Mucosa of gallbladder (tissue), 1 donor: ENCODE results near the gene MRRF. TPM values are rescaled to one million over a fixed set of nuclear protein-coding genes. Genes with fewer than 3 reads are reported as not detected.
A peak's percentile ranks its signal among the peaks of the same experiment; 100 is the strongest.

Source experiments
- DNase-seq: peaks from one replicate; pipeline ENCODE4 v3.0.0-alpha.2; 2020; ENCODE audit warnings: low spot score
- total RNA-seq: library from RNA; stranded (reverse); gene quantifications from one replicate; pipeline ENCODE4 v1.2.1, GENCODE V29; 2021
- donor health status: DM: no; HTN: no; CAD: no.

The MRRF gene
- total RNA-seq, 1 donor from 2014 or later, result 26.3 TPM

DNA sequence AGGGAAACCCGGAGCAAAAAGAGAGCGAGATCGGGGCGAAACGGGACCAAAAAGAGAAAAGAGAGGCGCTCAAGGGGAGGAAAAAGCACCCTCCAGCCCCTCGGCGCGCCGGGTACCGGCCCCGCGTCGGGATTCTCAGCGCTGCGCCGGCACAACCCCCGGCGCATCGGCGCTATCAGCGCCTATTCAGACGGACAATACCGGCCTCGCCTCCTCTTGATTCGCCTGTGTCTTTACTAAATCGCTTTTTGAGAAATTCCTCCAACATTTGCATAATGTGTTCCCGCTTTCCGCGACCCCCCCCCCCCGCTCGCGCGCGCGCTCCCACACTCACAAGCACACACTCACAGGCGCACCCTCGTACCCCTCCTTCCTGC is 36.5 kb upstream of the MRRF start:
- no peak for DNase-seq

DNA sequence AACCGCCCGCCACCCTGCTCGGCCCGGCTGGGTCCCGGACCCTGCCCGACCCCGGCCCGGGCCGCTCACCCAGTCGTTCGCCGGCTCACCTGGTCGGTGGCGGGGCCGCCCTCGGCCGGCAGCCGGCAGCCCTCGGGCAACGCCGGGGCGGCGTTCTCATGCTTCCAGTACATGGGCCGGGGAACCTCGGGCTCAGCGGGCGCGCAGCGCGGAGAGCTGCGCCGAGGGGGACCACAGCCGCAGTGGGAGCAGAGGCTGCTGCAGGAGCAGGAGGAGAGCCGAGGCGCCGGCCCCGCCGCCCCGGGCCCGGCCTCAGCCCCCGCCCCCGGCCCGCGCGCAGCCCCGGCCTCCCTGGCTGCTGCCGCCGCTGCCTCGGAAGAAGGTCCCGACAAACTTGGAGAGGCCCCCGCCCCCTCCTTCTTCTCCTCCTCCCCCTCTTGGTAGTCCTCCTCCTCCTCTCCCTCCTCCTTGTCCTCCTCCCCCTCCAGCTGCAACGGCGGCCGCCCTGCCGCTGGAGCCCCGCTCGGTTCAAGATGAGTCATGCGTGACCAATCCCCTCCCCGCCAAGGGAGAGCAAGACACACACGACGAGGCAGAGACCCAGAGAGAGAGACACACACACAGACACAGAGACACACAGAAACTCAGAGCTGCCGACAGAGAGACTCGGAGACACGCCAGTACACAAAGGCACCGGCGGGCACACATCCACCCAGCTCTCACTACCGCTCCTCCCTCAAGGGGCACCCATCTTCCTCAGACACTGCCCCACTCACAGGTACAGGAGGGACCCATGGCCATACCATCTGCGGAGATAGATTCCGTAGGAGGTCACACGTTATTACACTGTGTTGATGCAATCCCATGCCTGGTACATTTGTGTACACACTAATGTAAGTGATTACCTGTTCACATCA is 35.9 kb upstream of the MRRF start, which contains the start of gene LHX6:
Gene LHX6, minus strand, starts transcription at position 390 of the 917 bp plus-strand sequence. Its CDS starts 217 bp downstream, at position 173.
- no peak for DNase-seq

DNA sequence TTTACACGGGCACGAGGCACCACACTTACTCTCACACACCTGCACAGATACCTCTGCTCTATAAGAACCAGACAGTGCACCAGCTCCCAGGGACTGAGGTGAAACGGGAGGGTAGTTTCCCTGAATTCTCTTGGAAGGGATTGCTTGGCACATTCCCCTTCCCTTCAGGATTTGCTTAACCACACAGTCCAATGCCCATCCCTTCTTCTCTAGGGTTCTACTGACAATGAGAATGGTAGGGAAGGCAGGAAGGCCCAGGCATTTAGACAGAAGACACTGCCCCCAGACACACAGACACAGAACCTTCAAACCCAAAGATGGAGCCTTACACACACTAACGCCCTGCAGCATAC is 35.2 kb upstream of the MRRF start:
- no peak for DNase-seq

DNA sequence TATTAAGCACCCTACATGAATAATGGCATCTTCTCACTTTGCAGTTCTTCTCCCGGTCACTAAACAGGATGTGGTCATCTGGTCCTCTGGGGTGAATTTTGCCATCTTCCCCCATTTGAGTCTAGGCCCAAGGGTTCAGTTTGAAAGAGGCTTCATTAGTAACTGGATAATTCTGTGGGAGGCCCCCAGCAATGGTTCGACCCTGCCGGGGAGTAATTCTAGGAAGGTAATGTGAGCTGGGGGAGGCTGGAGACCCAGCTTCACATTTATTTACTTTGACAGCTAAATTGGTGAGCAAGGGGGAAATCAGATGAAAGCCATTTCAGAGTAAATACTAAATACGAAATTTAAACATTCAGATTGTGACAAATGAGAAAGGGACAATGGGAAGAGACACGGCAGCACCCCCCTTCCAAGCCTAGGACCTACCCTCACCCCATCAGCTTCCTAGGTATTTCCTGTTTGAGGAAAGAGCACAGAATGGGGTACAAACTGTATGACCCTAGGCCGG is 31.8 kb upstream of the MRRF start:
- no peak for DNase-seq

DNA sequence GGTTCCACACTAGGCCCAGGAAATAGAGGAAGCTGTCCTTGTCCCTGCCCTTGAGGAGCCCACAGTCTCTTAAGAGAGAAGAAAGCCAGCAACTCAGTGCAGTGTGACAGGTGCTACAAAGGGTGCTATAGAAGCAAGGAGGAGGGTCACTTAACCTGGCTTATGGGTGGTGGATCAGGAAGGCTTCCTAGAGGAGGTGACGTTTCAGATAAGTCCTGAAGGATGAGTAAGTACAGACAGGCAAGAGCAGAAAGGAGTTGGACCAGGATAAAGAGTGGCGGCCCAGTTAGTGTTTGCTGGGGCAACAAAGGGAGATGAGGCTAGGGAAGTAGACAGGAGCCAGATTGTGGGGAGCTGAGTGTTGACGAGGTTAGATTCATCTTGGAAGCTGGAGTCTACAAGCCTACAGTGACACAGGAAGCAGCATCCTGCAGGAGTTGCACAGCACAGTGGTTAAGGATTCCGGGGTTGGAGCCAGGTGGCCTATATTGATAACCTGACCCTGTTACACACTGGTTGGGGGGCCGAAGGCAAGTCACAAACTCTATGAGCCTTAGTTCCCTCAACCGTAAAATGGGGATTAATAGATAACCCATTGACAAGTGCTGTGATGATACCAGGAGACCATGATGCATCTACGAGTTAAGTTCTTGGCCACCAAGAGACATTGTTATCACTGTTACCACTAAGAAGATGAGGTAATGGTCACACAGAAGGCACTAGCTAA is 30.5 kb upstream of the MRRF start:
- DNase-seq, result no peak

DNA sequence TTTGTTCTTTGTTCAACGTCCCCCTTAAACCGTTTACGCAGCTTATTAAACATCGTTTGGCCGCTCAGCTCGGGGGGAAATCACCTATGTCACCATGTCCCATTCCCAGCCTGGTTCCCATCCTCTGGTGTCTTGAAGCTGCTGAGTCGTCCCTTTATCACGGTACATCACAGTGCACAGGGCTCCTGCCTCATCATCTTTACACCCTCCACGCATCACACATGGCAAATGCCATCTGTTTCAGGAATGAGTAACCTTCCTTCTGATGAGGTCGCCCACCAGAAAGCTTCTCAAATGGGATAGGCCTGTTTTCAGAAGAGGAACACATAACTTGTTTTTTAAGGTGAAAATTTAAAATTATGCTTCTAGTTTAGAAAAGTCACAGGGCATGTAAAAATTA is 28.0 kb upstream of the MRRF start:
- no peak for DNase-seq

DNA sequence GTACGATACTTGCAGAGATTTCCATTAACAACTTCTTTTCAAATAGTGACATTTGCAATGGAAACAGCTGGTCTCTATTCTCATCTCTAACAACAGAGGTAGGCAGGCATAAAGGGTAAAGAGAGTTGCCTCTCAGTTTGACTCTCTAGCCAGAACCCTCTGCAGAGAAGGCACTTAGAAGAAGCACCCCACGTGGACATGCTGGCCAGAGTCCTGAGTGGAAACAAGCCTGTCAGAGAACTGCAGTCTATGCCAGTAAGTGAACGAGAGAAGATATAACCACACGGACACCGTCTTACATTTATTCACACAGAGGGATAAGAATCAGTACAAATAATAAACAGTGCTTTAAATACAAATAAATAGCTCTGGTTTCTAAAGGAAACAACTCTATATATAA is 25.0 kb upstream of the MRRF start:
- peak; percentile 30 for DNase-seq

DNA sequence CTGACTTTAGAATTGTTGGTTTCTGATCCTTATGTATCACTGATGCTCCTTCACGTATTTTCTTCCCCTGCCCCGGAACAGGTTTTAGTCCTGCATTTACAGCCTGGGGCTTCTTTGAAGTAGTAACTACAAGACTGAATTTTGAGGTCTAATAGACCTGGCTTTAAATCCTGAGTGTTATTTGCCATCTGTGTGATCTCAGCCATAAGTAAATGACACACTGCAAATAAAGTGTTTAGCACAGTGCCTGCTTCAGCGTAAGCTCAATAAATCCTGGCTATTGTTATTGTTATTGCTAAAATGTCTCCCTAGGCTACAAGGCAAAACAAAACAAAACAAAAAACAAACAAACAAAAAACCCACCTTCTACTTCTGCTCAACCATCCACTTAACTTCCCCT is 20.3 kb upstream of the MRRF start:
- no peak for DNase-seq

DNA sequence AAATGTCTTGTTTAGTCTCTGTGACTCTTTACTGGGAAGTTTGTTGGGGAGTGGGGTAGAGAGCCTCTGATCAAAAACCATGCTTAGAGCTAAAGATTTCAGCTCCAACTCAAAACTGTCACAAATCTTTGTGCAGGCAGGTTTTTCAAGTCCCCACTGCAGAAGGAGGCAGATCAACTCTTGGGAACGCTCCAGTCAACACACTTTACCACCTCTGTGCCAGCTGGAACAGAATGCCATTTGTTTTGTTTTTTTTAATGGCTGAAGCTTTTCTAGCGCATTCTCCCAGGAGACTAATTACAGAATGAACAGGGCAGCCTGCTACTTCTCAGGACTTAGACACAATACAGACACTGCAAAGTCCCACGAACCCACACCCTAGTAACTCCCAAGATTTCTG is 18.0 kb upstream of the MRRF start:
- DNase-seq, result no peak

DNA sequence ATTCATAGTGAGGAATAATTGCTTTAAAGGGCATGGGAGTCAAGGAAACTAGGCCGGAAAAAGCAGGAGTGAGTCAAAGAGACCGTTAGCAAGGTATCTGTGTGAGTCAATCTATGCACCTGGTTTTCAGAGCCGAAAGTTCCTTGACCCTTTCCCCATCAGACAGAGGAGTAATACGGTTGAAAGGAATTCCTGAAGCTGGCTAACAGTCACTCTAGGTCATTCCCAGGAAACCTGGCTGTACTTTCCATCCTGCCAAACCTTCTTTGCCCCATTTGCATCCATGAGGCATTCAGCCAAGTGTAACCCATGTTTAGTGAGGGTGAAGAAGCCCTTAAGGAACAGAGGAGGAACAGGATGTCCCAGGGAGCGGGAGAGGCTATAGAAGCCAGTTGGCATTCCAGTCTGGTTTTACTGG is 16.2 kb upstream of the MRRF start:
- no peak for DNase-seq

DNA sequence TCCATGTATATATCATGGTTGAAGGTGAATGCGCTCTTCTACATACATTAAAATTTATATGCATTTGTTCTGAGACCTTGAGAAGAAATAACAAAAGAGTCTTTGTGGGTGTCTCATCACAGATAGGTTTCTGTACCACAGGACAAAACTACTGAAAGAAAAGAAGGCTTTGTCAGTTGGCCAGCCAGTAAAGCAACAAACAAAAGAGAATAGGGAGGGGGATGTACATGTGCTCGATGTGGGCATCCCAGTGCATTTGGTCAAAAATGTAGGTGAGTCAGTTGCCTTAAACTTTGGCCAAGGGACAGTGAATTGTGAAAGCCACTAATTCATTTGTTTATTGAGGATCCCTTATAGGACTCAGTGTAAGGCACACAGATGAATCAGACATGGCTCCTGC is 13.3 kb upstream of the MRRF start:
- no peak for DNase-seq

DNA sequence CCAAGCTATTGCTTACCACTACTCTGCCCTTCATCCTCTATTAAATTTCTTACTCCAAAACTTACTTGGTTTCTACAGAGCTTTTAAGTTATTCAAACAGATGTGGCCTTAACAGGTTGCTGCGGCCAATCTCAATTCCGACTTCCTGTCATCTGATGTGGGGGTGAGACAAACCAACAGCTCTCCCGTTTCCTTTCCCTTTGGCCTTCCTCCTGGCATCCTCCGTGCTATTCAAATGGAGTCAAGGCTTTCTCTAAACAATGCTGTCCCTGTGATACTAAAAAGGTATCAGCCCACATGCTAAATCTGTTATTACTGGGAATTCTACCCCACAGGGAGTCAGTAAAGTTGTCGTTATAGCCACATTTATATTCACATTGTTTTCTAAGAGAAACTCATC is 11.9 kb upstream of the MRRF start:
- DNase-seq, result no peak

DNA sequence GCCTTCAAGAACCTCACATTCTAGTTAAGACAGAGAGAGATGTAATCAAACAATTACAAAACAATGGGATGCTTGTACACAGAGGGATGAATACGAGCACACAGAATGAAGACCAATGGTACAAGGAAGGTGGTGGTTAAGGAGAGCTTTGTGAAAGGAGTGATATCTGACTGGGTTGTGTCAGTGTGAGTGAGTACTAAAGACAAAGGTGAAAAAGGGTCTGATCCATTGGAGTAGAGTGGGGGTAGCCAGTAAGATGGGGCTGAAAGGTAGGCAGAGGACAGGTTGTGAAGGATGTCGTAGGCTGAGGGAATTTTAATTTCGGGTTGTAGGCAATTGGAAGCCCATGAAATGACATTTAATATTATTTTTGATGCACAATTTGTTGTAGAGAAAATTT is 9.9 kb upstream of the MRRF start:
- DNase-seq, result no peak

DNA sequence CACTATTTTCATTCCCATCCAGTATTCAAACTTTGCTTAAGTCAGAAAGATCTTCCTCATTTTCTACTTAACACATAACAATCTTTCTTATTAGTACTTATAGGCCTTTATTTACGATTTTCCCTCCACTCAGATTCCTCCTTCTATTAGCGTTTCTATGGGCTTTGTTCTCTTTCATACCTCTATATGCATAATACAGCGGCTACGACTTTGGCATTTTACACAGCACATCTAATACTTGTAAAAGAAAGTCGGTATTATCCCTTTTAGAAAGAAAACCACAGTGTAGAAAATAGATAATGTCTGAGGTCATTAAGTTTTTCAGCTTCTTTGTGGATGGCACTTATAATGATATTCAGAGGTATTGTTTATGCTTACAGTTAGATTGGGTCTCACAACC is 8.5 kb upstream of the MRRF start:
- no peak for DNase-seq

DNA sequence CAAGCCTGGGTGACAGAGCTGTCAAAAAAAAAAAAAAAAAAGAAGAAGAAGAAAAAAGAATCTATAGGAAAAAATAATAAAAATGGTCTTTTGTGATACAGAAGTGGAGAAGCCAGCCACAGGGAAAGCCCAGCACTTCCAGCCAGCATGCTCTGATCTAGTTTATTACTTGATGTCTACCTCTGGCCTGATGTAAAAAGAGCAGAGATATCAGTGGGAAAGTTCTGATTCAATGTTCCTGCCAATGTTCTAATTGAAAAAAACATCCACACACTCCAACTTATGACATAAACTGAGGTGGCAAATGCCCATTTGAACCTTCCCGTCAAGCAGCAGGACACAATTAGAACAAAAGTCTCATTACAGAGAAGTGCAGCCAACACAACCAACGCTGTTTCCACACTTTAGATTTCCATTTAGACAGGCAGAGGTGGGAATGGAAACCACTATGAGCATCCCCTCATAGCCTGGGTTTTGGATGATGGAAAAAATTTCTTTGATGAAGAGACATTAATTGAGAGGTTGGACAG is 5.7 kb upstream of the MRRF start:
- DNase-seq, result no peak

DNA sequence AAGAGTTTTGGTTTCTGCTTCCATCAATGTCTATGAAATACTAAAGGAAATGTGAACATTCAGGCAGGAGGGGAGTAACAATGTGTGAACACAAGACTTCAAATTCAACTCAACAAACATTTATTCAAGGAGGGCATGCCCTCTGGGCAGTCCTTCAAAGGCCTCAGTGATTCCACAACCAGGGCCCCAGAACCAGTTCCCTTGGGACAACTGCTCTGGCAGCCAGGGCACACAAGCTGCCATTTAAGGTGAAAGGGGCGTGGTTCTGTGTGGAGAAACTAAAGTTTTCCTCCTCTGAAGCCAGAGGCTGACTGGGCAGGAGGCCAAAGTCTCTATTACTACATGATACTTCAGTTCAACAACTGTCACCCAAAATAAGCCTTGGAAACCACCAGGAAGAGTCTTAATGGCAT is 3.2 kb upstream of the MRRF start:
- DNase-seq, result peak; percentile 71

DNA sequence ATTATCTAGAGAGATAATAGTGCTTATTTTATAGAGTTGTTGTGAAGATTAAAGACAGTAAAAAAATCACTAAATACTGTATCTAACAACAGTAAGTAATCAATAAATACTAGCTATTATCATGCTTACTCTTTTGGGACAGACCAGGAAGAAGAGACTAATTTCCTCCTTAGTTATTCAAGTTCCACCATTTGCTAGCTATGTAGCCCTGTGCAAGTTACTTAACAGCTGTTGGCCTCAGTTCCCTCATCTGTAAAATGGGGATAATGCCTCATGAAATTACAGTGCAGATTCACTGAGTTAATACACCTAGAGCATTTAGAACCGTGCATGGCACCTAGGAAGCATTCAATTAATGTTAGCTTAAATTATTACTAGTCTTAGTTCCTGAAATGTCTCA is 2.6 kb upstream of the MRRF start:
- DNase-seq, result no peak

DNA sequence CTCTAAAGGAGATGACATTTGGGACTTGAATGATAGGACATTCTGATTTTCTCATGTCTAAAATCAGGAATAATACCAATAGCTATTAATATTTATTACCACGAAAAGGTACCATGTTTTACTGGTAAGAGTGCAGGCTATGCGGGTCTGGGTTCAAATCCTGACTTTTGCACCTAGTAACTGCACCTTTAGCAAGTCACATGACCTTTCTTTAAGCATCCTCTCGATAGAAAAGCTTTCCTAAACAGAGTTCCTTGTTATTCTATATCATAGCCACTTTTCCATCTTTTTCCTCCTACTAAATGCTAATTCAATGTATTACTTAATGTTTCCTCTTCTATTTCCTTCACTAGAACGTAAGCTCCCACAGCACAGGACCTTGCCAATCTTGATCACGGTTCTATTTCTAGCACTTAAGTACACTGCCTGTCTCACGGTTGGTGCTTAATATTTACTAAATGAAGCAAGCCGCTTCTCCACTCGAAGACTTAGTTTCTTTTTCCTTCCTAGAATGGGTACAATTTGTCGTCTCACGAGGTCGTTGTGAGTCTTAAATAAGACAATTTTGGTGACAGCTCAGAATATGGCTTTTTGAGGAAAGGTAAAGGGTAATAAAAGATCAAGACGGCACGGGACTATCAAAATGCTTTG is 858 bp upstream of the MRRF start:
- DNase-seq, result no peak

DNA sequence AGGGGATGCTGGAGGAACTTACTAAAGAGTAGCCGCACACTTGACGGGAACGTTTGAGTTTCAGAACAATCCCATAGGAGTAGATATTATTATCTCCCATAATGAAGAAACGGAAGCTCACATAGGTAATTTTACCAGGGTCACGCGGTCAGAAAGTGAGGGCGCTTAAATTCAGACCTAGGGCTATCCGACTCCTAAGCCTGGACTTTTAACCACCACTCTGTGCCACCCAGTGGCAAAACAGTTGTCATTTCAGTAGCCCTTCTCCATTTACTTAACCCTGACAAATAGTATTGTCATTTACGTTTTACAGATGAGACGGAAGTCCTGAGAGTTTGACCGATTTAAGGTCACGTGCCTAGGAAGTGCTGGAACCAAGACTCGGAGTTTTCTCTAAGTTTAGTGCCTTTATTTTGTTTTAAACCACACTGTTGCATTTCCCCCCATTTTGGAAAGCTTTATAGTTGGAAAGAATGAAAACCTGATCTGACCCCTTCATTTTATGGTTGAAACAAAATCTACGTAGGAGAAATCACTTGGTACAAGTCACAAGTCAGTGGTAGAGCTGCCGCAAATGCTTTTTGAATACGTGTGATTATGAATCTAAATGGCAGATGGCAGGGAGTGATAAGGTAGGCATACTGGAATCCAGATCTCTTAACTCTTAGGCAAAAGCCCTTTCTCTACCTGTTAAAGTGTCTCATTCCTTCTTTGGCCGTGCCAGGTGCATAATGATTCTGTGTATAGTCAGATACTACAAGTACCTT is 650 bp downstream of the MRRF start:
- no peak for DNase-seq

DNA sequence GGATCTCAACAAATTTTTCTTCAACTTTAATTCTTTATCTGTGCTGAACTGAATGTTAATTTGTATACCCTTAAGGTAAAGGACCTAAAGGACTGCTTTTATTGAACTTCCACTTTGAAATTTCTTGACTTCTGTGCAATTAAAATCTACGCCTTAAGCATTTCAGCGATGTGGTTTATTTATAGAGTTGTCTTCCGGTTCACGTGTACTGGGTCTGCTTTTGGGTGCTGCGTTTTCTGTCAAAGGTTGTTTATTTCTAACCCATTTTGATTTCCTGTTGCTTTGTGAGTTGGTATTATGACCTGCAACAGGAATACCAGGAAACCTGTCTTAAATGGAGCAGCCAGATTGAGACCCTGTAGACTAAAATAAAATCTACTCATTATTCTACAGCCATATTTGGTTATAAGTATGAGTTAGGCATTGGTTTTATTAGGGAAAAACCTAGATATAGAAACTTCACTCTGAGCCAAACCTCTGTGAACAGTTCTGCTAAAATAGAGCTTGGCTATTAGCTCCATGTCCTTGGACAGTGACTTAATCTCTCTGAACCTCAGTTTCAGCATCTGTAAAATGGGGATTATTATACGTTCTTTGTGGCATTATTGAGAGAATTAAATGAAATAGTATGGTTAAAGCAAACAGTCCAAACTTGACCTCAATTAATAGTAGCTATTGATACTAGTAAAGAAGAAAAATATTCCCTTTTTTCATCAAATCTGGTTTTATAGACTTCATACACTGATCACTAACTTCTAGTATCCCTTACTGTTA is 3.5 kb downstream of the MRRF start:
- no peak for DNase-seq

DNA sequence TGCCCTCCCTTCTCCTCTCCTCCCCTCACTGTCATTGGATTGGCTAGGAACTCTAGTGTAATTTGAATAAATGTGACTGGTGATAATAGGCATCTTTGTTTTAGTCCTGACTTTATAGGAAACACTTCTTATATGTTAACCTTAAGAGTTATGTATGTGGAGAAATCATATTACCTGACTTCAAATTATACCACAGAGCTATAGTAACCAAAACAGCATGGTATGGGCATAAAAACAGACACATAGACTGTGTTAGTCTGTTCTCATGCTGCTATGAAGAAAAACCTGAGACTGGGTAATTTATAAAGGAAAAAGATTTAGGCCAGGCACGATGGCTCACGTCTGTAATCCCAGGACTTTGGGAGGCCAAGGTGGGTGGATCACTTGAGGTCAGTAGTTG is 9.4 kb downstream of the MRRF start:
- no peak for DNase-seq
